Esophagus muscularis mucosa (tissue), 3 donors: ENCODE results near the gene SZT2.

Experiments
- POLR2A ChIP-seq: fragments of 450-650 bp; IDR thresholded peaks from one replicate; pipeline ENCODE4 v1.6.1; 2017; ENCODE audit warnings: antibody characterized with exemption, moderate library complexity, mild to moderate bottlenecking, low read depth
- POLR2AphosphoS5 ChIP-seq, 2 donors: sonication (generic); formaldehyde crosslinking; IDR thresholded peaks; one replicate each; pipeline ENCODE4 v1.6.1; 2017; ENCODE audit warnings: antibody characterized with exemption in 2 of 2
- TF ChIP-seq, protein P1 (sequence below), 3 experiments: fragments of 200-600 bp in 2 of 3; fragments of 450-650 bp in 1 of 3; sonication (generic) in 2 of 3; IDR thresholded peaks; one replicate each; pipeline ENCODE4 v1.5.1; 2017 to 2019; ENCODE audit warnings: antibody characterized with exemption in 3 of 3, mild to moderate bottlenecking in 2 of 3, moderate library complexity in 1 of 3

DNA sequence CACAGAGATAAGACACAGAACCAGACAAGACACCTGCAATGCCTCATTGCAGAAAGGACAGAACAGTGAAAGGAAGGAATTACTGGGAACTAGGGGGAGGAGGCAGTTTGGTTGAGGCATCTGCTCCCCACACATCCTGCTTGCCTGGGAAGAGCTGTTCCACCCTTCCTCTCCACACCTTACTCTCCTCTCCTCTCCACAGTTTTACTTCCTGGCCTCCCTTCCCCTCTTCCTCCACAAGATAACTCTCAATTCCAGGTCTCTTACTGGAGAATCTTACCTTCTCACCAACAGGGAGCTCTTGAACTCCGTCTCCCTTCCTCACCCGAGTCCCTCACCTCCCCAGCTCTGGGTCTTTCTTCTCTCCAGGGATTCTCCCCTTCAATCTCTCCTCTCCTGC lies 24.0 kb upstream of the SZT2 start:
- TF ChIP-seq POLR2A, result no peak
- no peak for TF ChIP-seq POLR2AphosphoS5 (IDR thresholded peaks at IDR 0.05)
- TF ChIP-seq, protein P1, sequence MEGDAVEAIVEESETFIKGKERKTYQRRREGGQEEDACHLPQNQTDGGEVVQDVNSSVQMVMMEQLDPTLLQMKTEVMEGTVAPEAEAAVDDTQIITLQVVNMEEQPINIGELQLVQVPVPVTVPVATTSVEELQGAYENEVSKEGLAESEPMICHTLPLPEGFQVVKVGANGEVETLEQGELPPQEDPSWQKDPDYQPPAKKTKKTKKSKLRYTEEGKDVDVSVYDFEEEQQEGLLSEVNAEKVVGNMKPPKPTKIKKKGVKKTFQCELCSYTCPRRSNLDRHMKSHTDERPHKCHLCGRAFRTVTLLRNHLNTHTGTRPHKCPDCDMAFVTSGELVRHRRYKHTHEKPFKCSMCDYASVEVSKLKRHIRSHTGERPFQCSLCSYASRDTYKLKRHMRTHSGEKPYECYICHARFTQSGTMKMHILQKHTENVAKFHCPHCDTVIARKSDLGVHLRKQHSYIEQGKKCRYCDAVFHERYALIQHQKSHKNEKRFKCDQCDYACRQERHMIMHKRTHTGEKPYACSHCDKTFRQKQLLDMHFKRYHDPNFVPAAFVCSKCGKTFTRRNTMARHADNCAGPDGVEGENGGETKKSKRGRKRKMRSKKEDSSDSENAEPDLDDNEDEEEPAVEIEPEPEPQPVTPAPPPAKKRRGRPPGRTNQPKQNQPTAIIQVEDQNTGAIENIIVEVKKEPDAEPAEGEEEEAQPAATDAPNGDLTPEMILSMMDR (IDR thresholded peaks at IDR 0.05), result no peak
